ENCODE measurements around the gene CCL28.

DNA sequence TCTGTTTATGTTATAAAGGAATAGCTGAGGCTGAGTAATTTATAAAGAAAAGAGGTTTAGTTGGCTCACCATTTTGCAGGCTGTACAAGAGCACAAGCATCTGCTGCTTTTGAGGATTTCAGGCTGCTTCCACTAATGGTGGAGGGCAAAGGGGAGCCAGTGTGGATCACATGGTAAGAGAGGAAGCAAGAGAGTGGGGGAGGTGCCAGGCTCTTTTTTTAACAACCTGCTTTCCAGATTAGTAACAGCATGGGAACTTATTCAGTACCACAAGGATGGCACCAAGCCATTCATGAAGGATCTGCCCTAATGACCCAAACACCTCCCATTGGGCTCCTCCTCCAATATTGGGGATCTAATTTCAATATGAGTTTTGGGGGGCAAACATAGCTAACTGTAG, 40.4 kb downstream of the CCL28 start:
- TF ChIP-seq CTCF (IDR thresholded peaks at IDR 0.05; ENCODE audit: insufficient read depth, low read length) = no peak
- no peak; the same call in 1 of the 2 replicates for TF ChIP-seq SPI1 (IDR thresholded peaks at IDR 0.05; ENCODE audit: borderline replicate concordance, low read depth)
